Glutamatergic neuron (in vitro differentiated cells): ENCODE measurements around the gene AGR3. TPM values are rescaled to one million over a fixed set of nuclear protein-coding genes. Genes with fewer than 3 reads are reported as not detected.

Source experiments
- DNase-seq: peaks from one replicate; pipeline ENCODE4 v3.0.0; 2022
- H3K27ac Mint-ChIP-seq: one replicate; pipeline ENCODE4 v1.8.0; 2020; ENCODE audit warnings: mild to moderate bottlenecking, mixed read lengths, inconsistent platforms; ENCODE audit not compliant: unreplicated experiment
- H3K27me3 Mint-ChIP-seq: one replicate; pipeline ENCODE4 v1.8.0; 2020; ENCODE audit warnings: mild to moderate bottlenecking, moderate library complexity, mixed read lengths, inconsistent platforms; ENCODE audit not compliant: unreplicated experiment
- H3K36me3 Mint-ChIP-seq: one replicate; pipeline ENCODE4 v1.8.0; 2020; ENCODE audit warnings: mild to moderate bottlenecking, mixed read lengths, inconsistent platforms; ENCODE audit not compliant: unreplicated experiment
- H3K4me1 Mint-ChIP-seq: one replicate; pipeline ENCODE4 v1.8.0; 2020; ENCODE audit warnings: mild to moderate bottlenecking, low read depth, mixed read lengths, inconsistent platforms; ENCODE audit not compliant: unreplicated experiment
- H3K4me3 Mint-ChIP-seq: one replicate; pipeline ENCODE4 v1.8.0; 2020; ENCODE audit warnings: mild to moderate bottlenecking, mixed read lengths, inconsistent platforms; ENCODE audit not compliant: unreplicated experiment
- H3K9me3 Mint-ChIP-seq: one replicate; pipeline ENCODE4 v1.8.0; 2020; ENCODE audit warnings: mild to moderate bottlenecking, moderate library complexity, mixed read lengths, inconsistent platforms; ENCODE audit not compliant: unreplicated experiment
- total RNA-seq: library from RNA; stranded (reverse); fragmentation: NEBNext Ultra II Directional; extraction: Animal tissue kit (Norgen Biotek cat#: 25700); gene quantifications from one replicate; pipeline ENCODE4 v1.2.1, GENCODE V29; 2021; ENCODE audit not compliant: unreplicated experiment
- TF ChIP-seq, protein P1 (sequence below): fragments of 200-600 bp; sonication (generic); IDR thresholded peaks from one replicate; pipeline ENCODE4 v1.5.0; 2021; ENCODE audit not compliant: partially characterized antibody, unreplicated experiment

AGR3 gene
- total RNA-seq, 1 donor from 2014 or later: not detected

DNA sequence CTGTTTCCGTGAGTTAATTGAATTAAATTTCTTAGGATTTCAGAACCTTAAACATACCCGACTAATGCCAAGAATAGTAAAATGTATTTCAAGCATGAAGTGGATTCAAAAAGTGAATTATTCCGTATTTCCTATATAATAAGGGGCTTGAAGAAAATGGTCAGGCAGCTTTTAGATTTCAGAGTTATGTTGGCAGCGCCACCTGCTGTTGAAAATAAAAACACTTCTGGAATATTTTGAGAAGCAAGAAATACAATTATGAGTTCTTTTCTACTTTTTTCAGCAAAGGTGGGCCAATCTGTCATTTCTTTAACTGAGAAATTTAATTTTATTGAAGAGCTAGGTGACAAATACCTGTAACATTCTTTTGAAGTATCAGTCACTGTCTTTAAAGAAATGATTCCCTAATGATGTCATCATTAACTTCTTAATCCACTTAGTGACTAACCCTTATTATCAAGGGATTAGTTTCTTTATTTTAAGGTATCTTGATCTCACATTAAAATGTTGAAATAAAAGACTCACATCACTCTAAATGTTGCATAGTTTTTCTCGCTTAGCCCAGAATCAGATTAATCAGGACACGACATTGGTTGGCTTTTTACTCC is 36.6 kb upstream of the AGR3 start:
- TF ChIP-seq, protein P1, sequence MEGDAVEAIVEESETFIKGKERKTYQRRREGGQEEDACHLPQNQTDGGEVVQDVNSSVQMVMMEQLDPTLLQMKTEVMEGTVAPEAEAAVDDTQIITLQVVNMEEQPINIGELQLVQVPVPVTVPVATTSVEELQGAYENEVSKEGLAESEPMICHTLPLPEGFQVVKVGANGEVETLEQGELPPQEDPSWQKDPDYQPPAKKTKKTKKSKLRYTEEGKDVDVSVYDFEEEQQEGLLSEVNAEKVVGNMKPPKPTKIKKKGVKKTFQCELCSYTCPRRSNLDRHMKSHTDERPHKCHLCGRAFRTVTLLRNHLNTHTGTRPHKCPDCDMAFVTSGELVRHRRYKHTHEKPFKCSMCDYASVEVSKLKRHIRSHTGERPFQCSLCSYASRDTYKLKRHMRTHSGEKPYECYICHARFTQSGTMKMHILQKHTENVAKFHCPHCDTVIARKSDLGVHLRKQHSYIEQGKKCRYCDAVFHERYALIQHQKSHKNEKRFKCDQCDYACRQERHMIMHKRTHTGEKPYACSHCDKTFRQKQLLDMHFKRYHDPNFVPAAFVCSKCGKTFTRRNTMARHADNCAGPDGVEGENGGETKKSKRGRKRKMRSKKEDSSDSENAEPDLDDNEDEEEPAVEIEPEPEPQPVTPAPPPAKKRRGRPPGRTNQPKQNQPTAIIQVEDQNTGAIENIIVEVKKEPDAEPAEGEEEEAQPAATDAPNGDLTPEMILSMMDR: peak; percentile 87
- H3K27ac Mint-ChIP-seq: no peak overlapping the region
- H3K4me1 Mint-ChIP-seq: peaks cover 43% of the 10 kb centered on the region
- peaks cover 3% of the 10 kb centered on the region for H3K27me3 Mint-ChIP-seq
- H3K9me3 Mint-ChIP-seq: peaks cover 4% of the 10 kb centered on the region
- no peaks in the 10 kb centered on the region for H3K36me3 Mint-ChIP-seq
- no peak overlapping the region for H3K4me3 Mint-ChIP-seq
- no peak for DNase-seq

DNA sequence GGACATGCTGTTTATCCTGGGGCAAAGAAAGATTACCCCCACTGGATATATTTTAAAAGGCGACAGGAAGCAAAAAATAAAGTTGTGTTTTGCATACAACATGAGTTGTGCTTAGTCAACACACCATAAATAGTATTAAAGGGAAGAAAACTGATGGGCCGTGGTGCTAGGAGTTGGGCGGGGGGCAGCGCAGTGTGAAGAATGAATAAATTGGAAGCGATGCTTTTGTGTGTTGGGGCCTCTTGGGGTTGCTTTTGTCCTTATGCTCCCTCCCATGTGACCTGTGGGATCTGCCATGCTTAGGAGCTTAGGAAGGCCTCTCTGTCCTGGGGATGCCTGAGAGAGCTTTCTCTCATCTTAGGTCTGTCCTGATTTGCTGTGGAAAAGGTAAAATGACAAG is 35.0 kb upstream of the AGR3 start:
- Mint-ChIP-seq H3K27me3 (peaks cover 3% of the 10 kb centered on the region), H3K27ac (peak overlapping the region; percentile 83), H3K4me1 (peaks cover 41% of the 10 kb centered on the region), H3K36me3 (peaks cover 7% of the 10 kb centered on the region), H3K4me3 (peak overlapping the region; percentile 41), H3K9me3 (peaks cover 4% of the 10 kb centered on the region)
- TF ChIP-seq, protein P1: no peak
- no peak for DNase-seq

GRCh38 chr7:16916105-16916639 is 34.4 kb upstream of the AGR3 start:
- no peak for DNase-seq
- peaks cover 3% of the 10 kb centered on the region for H3K27me3 Mint-ChIP-seq
- peaks cover 4% of the 10 kb centered on the region for H3K9me3 Mint-ChIP-seq
- H3K27ac Mint-ChIP-seq: peak overlapping the region; percentile 83
- H3K36me3 Mint-ChIP-seq: peaks cover 10% of the 10 kb centered on the region
- peaks cover 37% of the 10 kb centered on the region for H3K4me1 Mint-ChIP-seq
- TF ChIP-seq, protein P1: no peak
- peak overlapping the region; percentile 41 for H3K4me3 Mint-ChIP-seq

DNA sequence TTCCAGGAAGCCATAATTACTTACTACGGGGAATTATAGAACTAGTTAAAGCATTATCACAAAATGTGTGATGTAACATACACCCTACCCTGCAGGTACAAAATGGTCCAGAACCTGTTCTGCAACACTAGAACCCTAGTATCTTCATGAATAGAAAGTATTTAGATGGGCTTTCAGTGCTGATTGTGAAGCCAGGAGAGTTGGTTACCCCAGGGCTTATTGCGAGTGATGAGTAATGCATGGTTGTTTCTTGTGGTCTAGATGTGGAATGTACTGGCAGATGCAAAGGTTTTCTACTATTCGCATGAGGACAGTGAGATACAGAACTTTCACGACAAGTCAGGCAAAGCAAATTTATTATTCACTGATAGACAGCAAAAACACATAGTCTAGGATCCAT is 33.6 kb upstream of the AGR3 start:
- Mint-ChIP-seq H3K36me3 (peaks cover 10% of the 10 kb centered on the region), H3K9me3 (peaks cover 4% of the 10 kb centered on the region), H3K4me3 (no peak overlapping the region), H3K27ac (peak overlapping the region; percentile 83), H3K27me3 (peaks cover 3% of the 10 kb centered on the region), H3K4me1 (peaks cover 36% of the 10 kb centered on the region)
- DNase-seq: no peak
- TF ChIP-seq, protein P1: no peak

GRCh38 chr7:16914771-16915170 is 33.0 kb upstream of the AGR3 start:
- Mint-ChIP-seq H3K9me3 (peaks cover 4% of the 10 kb centered on the region), H3K27ac (peak overlapping the region; percentile 79), H3K4me3 (no peak overlapping the region), H3K36me3 (peaks cover 10% of the 10 kb centered on the region), H3K4me1 (peaks cover 36% of the 10 kb centered on the region), H3K27me3 (peaks cover 3% of the 10 kb centered on the region)
- TF ChIP-seq, protein P1: no peak
- no peak for DNase-seq
